ENCODE results near the gene G6PC1. TPM values are rescaled to one million over a fixed set of nuclear protein-coding genes. Genes with fewer than 3 reads are reported as not detected.

The G6PC1 gene
- total and polyA plus RNA-seq, 2 of the 13 experiments (the other 11 are each of a cell fraction or from before 2014, with no cell fraction given): 1.7 to 37.9 TPM

DNA sequence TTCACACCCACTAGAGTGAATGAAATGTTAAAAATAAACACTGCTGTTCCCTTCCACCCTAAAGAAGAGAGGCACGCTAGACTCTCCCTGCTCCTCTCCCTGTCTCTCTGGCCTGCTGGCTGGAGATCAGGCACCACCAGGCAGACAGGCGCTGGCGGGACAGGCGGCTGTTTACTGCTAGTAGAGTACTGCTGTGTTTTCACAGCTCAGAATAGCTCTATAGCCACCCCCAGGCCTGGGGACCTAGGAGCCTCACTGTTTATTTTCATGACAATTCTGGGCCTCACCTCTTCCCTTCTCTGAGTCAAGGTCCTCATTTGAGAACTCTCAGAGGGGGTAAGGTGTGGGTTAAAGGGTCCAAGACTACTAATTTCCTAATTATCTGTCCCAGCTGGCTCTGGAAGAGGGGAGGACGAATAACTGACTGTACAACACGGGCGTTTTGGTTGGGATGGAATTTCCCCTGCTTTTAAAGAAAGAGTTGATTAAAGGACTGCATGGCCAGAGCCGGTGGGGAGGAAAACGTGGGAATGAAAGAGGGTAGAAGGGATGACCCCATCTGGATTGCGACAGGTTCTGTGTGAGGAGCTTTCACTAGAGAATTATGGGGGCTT is 9.0 kb upstream of the G6PC1 start (continued):
- 0 out of 2 replicates have a peak, but pooled peaks have one; percentile 50 for TF ChIP-seq ZNF747 (CRISPR knock-in tag; IDR thresholded peaks at IDR 0.05; ENCODE audit: borderline replicate concordance)
- no peak for TF ChIP-seq XBP1 (CRISPR knock-in tag; IDR thresholded peaks at IDR 0.05)
- peak; percentile 85; the same call in 1 of the 2 replicates for TF ChIP-seq IKZF5 (CRISPR knock-in tag; IDR thresholded peaks at IDR 0.05)
- peak; percentile 64; the same call in 1 of the 2 replicates for TF ChIP-seq MIXL1 (CRISPR knock-in tag; IDR thresholded peaks at IDR 0.05)
- 0 out of 2 replicates have a peak, but pooled peaks have one; percentile 23 for TF ChIP-seq TOPORS (CRISPR knock-in tag; IDR thresholded peaks at IDR 0.05)
- TF ChIP-seq ZSCAN22 (CRISPR knock-in tag; IDR thresholded peaks at IDR 0.05): no peak
- peak; percentile 30; the same call in 1 of the 2 replicates for TF ChIP-seq HDAC1 (CRISPR knock-in tag; IDR thresholded peaks at IDR 0.05)
- no peak for TF ChIP-seq MAZ (IDR thresholded peaks at IDR 0.05; ENCODE audit: borderline replicate concordance, low read depth, low read length)
- peak; percentile 33; the same call in 1 of the 2 replicates for TF ChIP-seq MAZ (CRISPR knock-in tag; IDR thresholded peaks at IDR 0.05; ENCODE audit: low read depth)
- no peak for TF ChIP-seq REXO4 (CRISPR knock-in tag; IDR thresholded peaks at IDR 0.05; ENCODE audit: borderline replicate concordance)
- peak; percentile 57; the same call in 1 of the 2 replicates for TF ChIP-seq THRA (CRISPR knock-in tag; IDR thresholded peaks at IDR 0.05; ENCODE audit: borderline replicate concordance)
- TF ChIP-seq ZNF619 (CRISPR knock-in tag; IDR thresholded peaks at IDR 0.05): peak; percentile 78; the same call in 1 of the 2 replicates
- TF ChIP-seq ZBTB38 (CRISPR knock-in tag; IDR thresholded peaks at IDR 0.05): no peak; the same call in 1 of the 2 replicates
- TF ChIP-seq ZNF274 (CRISPR knock-in tag; IDR thresholded peaks at IDR 0.05): peak; percentile 31; the same call in 1 of the 2 replicates
- no peak for TF ChIP-seq ZNF33A (CRISPR knock-in tag; IDR thresholded peaks at IDR 0.05; ENCODE audit: borderline replicate concordance)
- TF ChIP-seq, protein P1, sequence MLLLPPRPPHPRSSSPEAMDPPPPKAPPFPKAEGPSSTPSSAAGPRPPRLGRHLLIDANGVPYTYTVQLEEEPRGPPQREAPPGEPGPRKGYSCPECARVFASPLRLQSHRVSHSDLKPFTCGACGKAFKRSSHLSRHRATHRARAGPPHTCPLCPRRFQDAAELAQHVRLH (CRISPR knock-in tag; IDR thresholded peaks at IDR 0.05; ENCODE audit: borderline replicate concordance, low read depth): peak; percentile 63; the same call in 1 of the 2 replicates
- TF ChIP-seq, protein P2, sequence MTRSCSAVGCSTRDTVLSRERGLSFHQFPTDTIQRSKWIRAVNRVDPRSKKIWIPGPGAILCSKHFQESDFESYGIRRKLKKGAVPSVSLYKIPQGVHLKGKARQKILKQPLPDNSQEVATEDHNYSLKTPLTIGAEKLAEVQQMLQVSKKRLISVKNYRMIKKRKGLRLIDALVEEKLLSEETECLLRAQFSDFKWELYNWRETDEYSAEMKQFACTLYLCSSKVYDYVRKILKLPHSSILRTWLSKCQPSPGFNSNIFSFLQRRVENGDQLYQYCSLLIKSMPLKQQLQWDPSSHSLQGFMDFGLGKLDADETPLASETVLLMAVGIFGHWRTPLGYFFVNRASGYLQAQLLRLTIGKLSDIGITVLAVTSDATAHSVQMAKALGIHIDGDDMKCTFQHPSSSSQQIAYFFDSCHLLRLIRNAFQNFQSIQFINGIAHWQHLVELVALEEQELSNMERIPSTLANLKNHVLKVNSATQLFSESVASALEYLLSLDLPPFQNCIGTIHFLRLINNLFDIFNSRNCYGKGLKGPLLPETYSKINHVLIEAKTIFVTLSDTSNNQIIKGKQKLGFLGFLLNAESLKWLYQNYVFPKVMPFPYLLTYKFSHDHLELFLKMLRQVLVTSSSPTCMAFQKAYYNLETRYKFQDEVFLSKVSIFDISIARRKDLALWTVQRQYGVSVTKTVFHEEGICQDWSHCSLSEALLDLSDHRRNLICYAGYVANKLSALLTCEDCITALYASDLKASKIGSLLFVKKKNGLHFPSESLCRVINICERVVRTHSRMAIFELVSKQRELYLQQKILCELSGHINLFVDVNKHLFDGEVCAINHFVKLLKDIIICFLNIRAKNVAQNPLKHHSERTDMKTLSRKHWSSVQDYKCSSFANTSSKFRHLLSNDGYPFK (CRISPR knock-in tag; IDR thresholded peaks at IDR 0.05; ENCODE audit: borderline replicate concordance): peak; percentile 20; the same call in 1 of the 2 replicates
- no peak for TF ChIP-seq MBNL3 (CRISPR knock-in tag; conservative IDR thresholded peaks at IDR 0.05)
- no peak for TF ChIP-seq NFIB (CRISPR knock-in tag; IDR thresholded peaks at IDR 0.05; ENCODE audit: borderline replicate concordance)
- TF ChIP-seq, protein P3, sequence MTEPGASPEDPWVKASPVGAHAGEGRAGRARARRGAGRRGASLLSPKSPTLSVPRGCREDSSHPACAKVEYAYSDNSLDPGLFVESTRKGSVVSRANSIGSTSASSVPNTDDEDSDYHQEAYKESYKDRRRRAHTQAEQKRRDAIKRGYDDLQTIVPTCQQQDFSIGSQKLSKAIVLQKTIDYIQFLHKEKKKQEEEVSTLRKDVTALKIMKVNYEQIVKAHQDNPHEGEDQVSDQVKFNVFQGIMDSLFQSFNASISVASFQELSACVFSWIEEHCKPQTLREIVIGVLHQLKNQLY (CRISPR knock-in tag; IDR thresholded peaks at IDR 0.05): no peak
- TF ChIP-seq HNF4A (CRISPR knock-in tag; IDR thresholded peaks at IDR 0.05): peak; percentile 42; the same call in 1 of the 2 replicates
- TF ChIP-seq ZNF354B (CRISPR knock-in tag; IDR thresholded peaks at IDR 0.05): 0 out of 2 replicates have a peak, but pooled peaks have one; percentile 30
- TF ChIP-seq ZSCAN9 (CRISPR knock-in tag; IDR thresholded peaks at IDR 0.05; ENCODE audit: borderline replicate concordance): peak; percentile 68; the same call in 1 of the 2 replicates

All from HepG2 (cell line).